ENCODE results near the gene COL19A1.

COL19A1 gene

DNA sequence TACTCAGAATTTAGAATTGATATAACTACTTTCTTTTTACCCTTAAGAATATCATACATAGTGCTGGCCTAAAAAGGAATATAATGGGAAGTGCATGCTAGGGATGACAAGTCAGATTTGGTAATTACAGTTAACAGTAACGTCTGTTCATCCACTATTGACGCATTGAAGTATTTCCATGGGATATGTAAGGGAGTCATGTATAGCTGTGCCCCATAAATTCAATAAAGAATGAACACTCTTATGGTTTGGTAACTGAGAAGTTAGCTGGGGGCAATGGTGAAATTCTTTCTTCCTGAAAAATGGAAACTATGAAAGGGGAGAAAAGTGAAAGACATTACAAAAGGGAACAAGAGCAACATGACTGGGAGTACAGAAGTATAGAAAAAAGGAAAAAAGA, 2.6 kb upstream of the COL19A1 start:
- Histone ChIP-seq H3K4me3 (ENCODE audit: insufficient read depth in 1 of 2, low read depth in 1 of 2, low read length in 2 of 2) (no peak overlapping the region), H2BK12ac (ENCODE audit: low read length in 2 of 2) (no peak overlapping the region), H3K79me1 (replicated peaks; ENCODE audit: low read length, poor library complexity, severe bottlenecking) (no peaks in the 10 kb centered on the region), H3K9me3 (ENCODE audit: control insufficient read depth, low read length) (no peaks in the 10 kb centered on the region), H3K23ac (ENCODE audit: low read length in 2 of 2) (no peak overlapping the region), H2BK5ac (ENCODE audit: low read depth, low read length, poor library complexity, severe bottlenecking) (no peak overlapping the region), H3K4me2 (ENCODE audit: low read length, poor library complexity, severe bottlenecking) (no peak overlapping the region), H2AK5ac (ENCODE audit: low read length, severe bottlenecking) (no peak overlapping the region), H3K18ac (ENCODE audit: low read depth in 1 of 2, low read length in 2 of 2) (no peak overlapping the region), H2BK120ac (ENCODE audit: low read depth, low read length) (no peak overlapping the region), H3K27ac (ENCODE audit: low read length, poor library complexity, severe bottlenecking) (no peak overlapping the region), H3K4me1 (ENCODE audit: control insufficient read depth, insufficient read depth, low read depth, low read length) (peaks cover 10% of the 10 kb centered on the region), H4K8ac (ENCODE audit: low read length) (no peak overlapping the region), H3K4ac (ENCODE audit: low read depth in 1 of 2, low read length in 2 of 2) (no peak overlapping the region), H3K9ac (ENCODE audit: low read length) (no peak overlapping the region), H2AFZ (ENCODE audit: low read depth, low read length) (no peak overlapping the region), H3K14ac (ENCODE audit: low read length in 2 of 2) (no peak overlapping the region), H3K27me3 (ENCODE audit: control insufficient read depth in 1 of 2, insufficient read depth in 1 of 2, low read length in 2 of 2) (peaks cover 3 to 12% of the 10 kb centered on the region in 2 experiments), H2BK15ac (ENCODE audit: low read depth, poor library complexity, severe bottlenecking) (no peak overlapping the region), H4K91ac (ENCODE audit: low read length) (no peak overlapping the region), H3K36me3 (ENCODE audit: control insufficient read depth in 1 of 2, insufficient read depth in 2 of 2, low read depth in 1 of 2, low read length in 2 of 2) (no peaks in the 10 kb centered on the region)
- 97% methylated on average over 2 of the region's 2 CpGs for WGBS
- no peak for DNase-seq

- no peak overlapping the region for H4K91ac ChIP-seq (ENCODE audit: low read length)
- H3K27me3 ChIP-seq (ENCODE audit: control insufficient read depth in 1 of 2, insufficient read depth in 1 of 2, low read length in 2 of 2) = peaks cover 3 to 12% of the 10 kb centered on the region in 2 experiments
- 54% methylated on average over 2 of the region's 2 CpGs for WGBS
- no peak overlapping the region for H2AFZ ChIP-seq (ENCODE audit: low read depth, low read length)
- no peak overlapping the region for H3K9ac ChIP-seq (ENCODE audit: low read length)
- H2BK5ac ChIP-seq (ENCODE audit: low read depth, low read length, poor library complexity, severe bottlenecking) = no peak overlapping the region
- H3K9me3 ChIP-seq (ENCODE audit: control insufficient read depth, low read length) = no peaks in the 10 kb centered on the region
- no peak overlapping the region for H2BK12ac ChIP-seq (ENCODE audit: low read length in 2 of 2)
- H3K4me1 ChIP-seq (ENCODE audit: control insufficient read depth, insufficient read depth, low read depth, low read length) = peaks cover 10% of the 10 kb centered on the region
- DNase-seq = peak; percentile 48
- H3K4me2 ChIP-seq (ENCODE audit: low read length, poor library complexity, severe bottlenecking) = no peak overlapping the region
- H3K14ac ChIP-seq (ENCODE audit: low read length in 2 of 2) = no peak overlapping the region
- no peak overlapping the region for H2BK120ac ChIP-seq (ENCODE audit: low read depth, low read length)
- H3K18ac ChIP-seq (ENCODE audit: low read depth in 1 of 2, low read length in 2 of 2) = no peak overlapping the region
- no peaks in the 10 kb centered on the region for H3K36me3 ChIP-seq (ENCODE audit: control insufficient read depth in 1 of 2, insufficient read depth in 2 of 2, low read depth in 1 of 2, low read length in 2 of 2)
- H4K8ac ChIP-seq (ENCODE audit: low read length) = no peak overlapping the region
- no peak overlapping the region for H2AK5ac ChIP-seq (ENCODE audit: low read length, severe bottlenecking)
- H3K4ac ChIP-seq (ENCODE audit: low read depth in 1 of 2, low read length in 2 of 2) = no peak overlapping the region
- H3K79me1 ChIP-seq (replicated peaks; ENCODE audit: low read length, poor library complexity, severe bottlenecking) = no peaks in the 10 kb centered on the region
- H3K4me3 ChIP-seq (ENCODE audit: insufficient read depth in 1 of 2, low read depth in 1 of 2, low read length in 2 of 2) = no peak overlapping the region
- H3K27ac ChIP-seq (ENCODE audit: low read length, poor library complexity, severe bottlenecking) = no peak overlapping the region
- H2BK15ac ChIP-seq (ENCODE audit: low read depth, poor library complexity, severe bottlenecking) = no peak overlapping the region
- no peak overlapping the region for H3K23ac ChIP-seq (ENCODE audit: low read length in 2 of 2)
These were observed 1.2 kb upstream of the COL19A1 start for GRCh38 chr6:69865126-69865525.

DNA sequence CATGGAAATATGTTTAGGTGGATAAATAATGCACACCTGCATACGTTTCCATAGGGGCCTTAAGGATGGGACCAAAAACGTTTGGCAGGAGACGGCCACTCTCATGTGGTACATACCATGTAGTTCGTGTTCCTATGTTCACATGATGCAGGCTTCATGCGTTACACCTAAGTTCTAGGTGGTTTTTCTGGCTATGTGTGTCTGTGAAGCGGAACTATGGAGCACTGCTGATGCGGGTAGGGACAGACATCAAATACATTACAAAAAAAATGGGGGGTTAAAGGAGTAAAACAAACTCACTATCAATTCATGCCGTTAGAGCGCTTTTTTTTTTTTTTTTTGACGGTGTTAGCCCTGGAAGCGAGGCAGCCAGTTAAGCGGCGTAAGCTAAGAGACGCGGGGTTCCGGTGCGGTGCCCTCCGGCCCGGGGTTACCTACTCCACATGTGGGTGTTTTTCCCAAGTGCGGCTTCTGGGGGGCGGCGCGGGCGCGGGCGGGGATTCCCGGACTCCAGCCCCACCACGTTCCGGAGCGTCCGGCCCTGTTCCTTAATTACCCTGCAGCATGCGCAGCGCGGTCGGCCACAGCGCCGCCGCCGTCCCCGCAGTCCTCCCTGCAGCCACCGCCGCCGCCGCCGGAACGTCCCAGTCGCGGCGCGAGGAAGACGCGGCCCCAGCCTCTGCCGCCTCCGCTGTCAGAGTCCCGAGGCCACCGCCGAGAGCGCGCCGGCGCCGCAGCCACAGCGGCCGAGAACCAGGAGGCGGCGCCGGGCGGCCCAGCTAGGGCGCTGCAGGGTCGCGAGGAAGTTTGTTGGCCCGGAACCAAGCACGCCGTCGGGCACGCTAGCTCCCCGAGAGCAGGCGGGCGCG, 648 bp downstream of the COL19A1 start:
- Histone ChIP-seq H3K79me1 (replicated peaks; ENCODE audit: low read length, poor library complexity, severe bottlenecking) (no peaks in the 10 kb centered on the region), H4K91ac (ENCODE audit: low read length) (peak overlapping the region; percentile 89), H2BK120ac (ENCODE audit: low read depth, low read length) (peak overlapping the region; percentile 98), H4K8ac (ENCODE audit: low read length) (peak overlapping the region; percentile 97), H3K23ac (ENCODE audit: low read length in 2 of 2) (peak overlapping the region in 1 of 2 experiments; percentile 19), H3K18ac (ENCODE audit: low read depth in 1 of 2, low read length in 2 of 2) (peak overlapping the region; percentile 90 to 99), H2BK15ac (ENCODE audit: low read depth, poor library complexity, severe bottlenecking) (peak overlapping the region; percentile 94), H2BK12ac (ENCODE audit: low read length in 2 of 2) (peak overlapping the region; percentile 77 to 82), H3K4me2 (ENCODE audit: low read length, poor library complexity, severe bottlenecking) (peak overlapping the region; percentile 100), H2BK5ac (ENCODE audit: low read depth, low read length, poor library complexity, severe bottlenecking) (no peak overlapping the region), H2AFZ (ENCODE audit: low read depth, low read length) (peak overlapping the region; percentile 54), H3K9ac (ENCODE audit: low read length) (peak overlapping the region; percentile 57), H3K14ac (ENCODE audit: low read length in 2 of 2) (peak overlapping the region in 1 of 2 experiments; percentile 99), H3K36me3 (ENCODE audit: control insufficient read depth in 1 of 2, insufficient read depth in 2 of 2, low read depth in 1 of 2, low read length in 2 of 2) (no peaks in the 10 kb centered on the region), H2AK5ac (ENCODE audit: low read length, severe bottlenecking) (no peak overlapping the region), H3K9me3 (ENCODE audit: control insufficient read depth, low read length) (no peaks in the 10 kb centered on the region), H3K4me1 (ENCODE audit: control insufficient read depth, insufficient read depth, low read depth, low read length) (peaks cover 10% of the 10 kb centered on the region), H3K27me3 (ENCODE audit: control insufficient read depth in 1 of 2, insufficient read depth in 1 of 2, low read length in 2 of 2) (peaks cover 3 to 12% of the 10 kb centered on the region in 2 experiments), H3K27ac (ENCODE audit: low read length, poor library complexity, severe bottlenecking) (no peak overlapping the region), H3K4ac (ENCODE audit: low read depth in 1 of 2, low read length in 2 of 2) (peak overlapping the region; percentile 60 to 87), H3K4me3 (ENCODE audit: insufficient read depth in 1 of 2, low read depth in 1 of 2, low read length in 2 of 2) (peak overlapping the region; percentile 70 to 79)
- DNase-seq = peak; percentile 67
- WGBS = under 1% methylated on average over 75 of the region's 80 CpGs

DNA sequence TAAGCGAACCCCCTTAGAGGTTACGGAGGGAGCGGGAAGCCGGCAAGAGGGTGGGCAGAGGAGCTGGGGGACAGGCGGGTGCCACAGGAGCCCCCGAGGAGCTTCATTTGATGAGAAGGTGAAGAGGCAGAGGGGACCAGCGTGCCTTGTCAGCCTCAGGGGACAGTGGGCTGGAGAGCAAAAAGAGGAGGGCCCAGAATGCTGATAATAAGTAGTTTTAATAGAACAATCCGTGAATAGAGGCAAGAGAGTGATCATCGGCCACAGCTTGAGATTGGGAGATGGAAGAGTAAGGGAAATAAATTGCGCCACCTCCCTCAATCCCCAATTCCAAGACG, 1.3 kb downstream of the COL19A1 start:
- H3K4me3 ChIP-seq (ENCODE audit: insufficient read depth in 1 of 2, low read depth in 1 of 2, low read length in 2 of 2) = peak overlapping the region; percentile 70 to 79
- no peak overlapping the region for H3K27ac ChIP-seq (ENCODE audit: low read length, poor library complexity, severe bottlenecking)
- H4K91ac ChIP-seq (ENCODE audit: low read length) = peak overlapping the region; percentile 89
- H3K18ac ChIP-seq (ENCODE audit: low read depth in 1 of 2, low read length in 2 of 2) = peak overlapping the region; percentile 90 to 99
- DNase-seq = no peak
- H3K27me3 ChIP-seq (ENCODE audit: control insufficient read depth in 1 of 2, insufficient read depth in 1 of 2, low read length in 2 of 2) = peaks cover 3 to 12% of the 10 kb centered on the region in 2 experiments
- H3K14ac ChIP-seq (ENCODE audit: low read length in 2 of 2) = peak overlapping the region in 1 of 2 experiments; percentile 99
- peak overlapping the region; percentile 54 to 82 for H2BK12ac ChIP-seq (ENCODE audit: low read length in 2 of 2)
- peak overlapping the region; percentile 100 for H3K4me2 ChIP-seq (ENCODE audit: low read length, poor library complexity, severe bottlenecking)
- peak overlapping the region; percentile 54 for H2AFZ ChIP-seq (ENCODE audit: low read depth, low read length)
- peak overlapping the region; percentile 98 for H2BK120ac ChIP-seq (ENCODE audit: low read depth, low read length)
- no peaks in the 10 kb centered on the region for H3K79me1 ChIP-seq (replicated peaks; ENCODE audit: low read length, poor library complexity, severe bottlenecking)
- peak overlapping the region; percentile 57 for H3K9ac ChIP-seq (ENCODE audit: low read length)
- peak overlapping the region; percentile 94 for H2BK15ac ChIP-seq (ENCODE audit: low read depth, poor library complexity, severe bottlenecking)
- 2% methylated on average over 7 of the region's 11 CpGs for WGBS
- H4K8ac ChIP-seq (ENCODE audit: low read length) = peak overlapping the region; percentile 97
- peak overlapping the region; percentile 60 to 87 for H3K4ac ChIP-seq (ENCODE audit: low read depth in 1 of 2, low read length in 2 of 2)
- H2BK5ac ChIP-seq (ENCODE audit: low read depth, low read length, poor library complexity, severe bottlenecking) = no peak overlapping the region
- no peaks in the 10 kb centered on the region for H3K36me3 ChIP-seq (ENCODE audit: control insufficient read depth in 1 of 2, insufficient read depth in 2 of 2, low read depth in 1 of 2, low read length in 2 of 2)
- H3K9me3 ChIP-seq (ENCODE audit: control insufficient read depth, low read length) = no peaks in the 10 kb centered on the region
- H3K4me1 ChIP-seq (ENCODE audit: control insufficient read depth, insufficient read depth, low read depth, low read length) = peaks cover 10% of the 10 kb centered on the region
- H2AK5ac ChIP-seq (ENCODE audit: low read length, severe bottlenecking) = no peak overlapping the region
- no peak overlapping the region for H3K23ac ChIP-seq (ENCODE audit: low read length in 2 of 2)

All from mesenchymal stem cell (in vitro differentiated cells and primary cell).